NCI-H345 (cell line): ENCODE data around the gene DHCR24.
"Not testable (repeated sequence)": the region's sequence is repeated elsewhere in the genome, so short reads cannot be mapped to it uniquely, and the experiment has no call there.

ENCODE experiments used
- DNase-seq: peaks from one replicate; lab custom pipeline; 2025; lab: John Stamatoyannopoulos, UW

DHCR24 gene

GRCh38 chr1:54886724-54887664, at the start of gene DHCR24:
Gene DHCR24, minus strand, starts transcription at chr1:54887195. Its CDS starts 76 bp downstream, at chr1:54887119.
- DNase-seq, result peak; percentile 92

GRCh38 chr1:54936791-54937190, 49.8 kb upstream of the DHCR24 start:
- no peak for DNase-seq

- no peak for DNase-seq
Observed at GRCh38 chr1:54934869-54935268, 47.9 kb upstream of the DHCR24 start.

- not testable (repeated sequence) for DNase-seq
Observed at GRCh38 chr1:54934081-54934480, 47.1 kb upstream of the DHCR24 start.

- DNase-seq, result no peak
Observed at GRCh38 chr1:54931275-54931840, 44.4 kb upstream of the DHCR24 start.

- DNase-seq, result no peak
Observed at GRCh38 chr1:54929700-54930099, 42.7 kb upstream of the DHCR24 start.

GRCh38 chr1:54928327-54928726, 41.3 kb upstream of the DHCR24 start:
- no peak for DNase-seq

- DNase-seq, result no peak
Observed at GRCh38 chr1:54927472-54928240, 40.7 kb upstream of the DHCR24 start.

GRCh38 chr1:54926970-54927369, 40.0 kb upstream of the DHCR24 start:
- DNase-seq, result no peak

GRCh38 chr1:54922921-54923421, 36.0 kb upstream of the DHCR24 start:
- DNase-seq, result no peak

GRCh38 chr1:54922040-54922761, 35.2 kb upstream of the DHCR24 start:
- DNase-seq, result no peak

- DNase-seq, result no peak
Observed at GRCh38 chr1:54919367-54920359, 32.7 kb upstream of the DHCR24 start.

- not testable (repeated sequence) for DNase-seq
Observed at GRCh38 chr1:54911076-54911475, 24.1 kb upstream of the DHCR24 start.

- DNase-seq, result no peak
Observed at GRCh38 chr1:54906586-54906985, 19.6 kb upstream of the DHCR24 start.

GRCh38 chr1:54904476-54905048, 17.6 kb upstream of the DHCR24 start:
- DNase-seq, result no peak

GRCh38 chr1:54894271-54894670, 7.3 kb upstream of the DHCR24 start:
- no peak for DNase-seq

GRCh38 chr1:54892586-54892985, 5.6 kb upstream of the DHCR24 start:
- DNase-seq, result no peak

- no peak for DNase-seq
Observed at GRCh38 chr1:54889132-54889725, 2.2 kb upstream of the DHCR24 start.

GRCh38 chr1:54888080-54888733, 1.2 kb upstream of the DHCR24 start:
- peak; percentile 45 for DNase-seq
